Measurements from ENCODE around the gene LONRF3. TPM values are rescaled to one million over a fixed set of nuclear protein-coding genes. Genes with fewer than 3 reads are reported as not detected.

Gene LONRF3
- total RNA-seq, 1 donor = 1.5 TPM

DNA sequence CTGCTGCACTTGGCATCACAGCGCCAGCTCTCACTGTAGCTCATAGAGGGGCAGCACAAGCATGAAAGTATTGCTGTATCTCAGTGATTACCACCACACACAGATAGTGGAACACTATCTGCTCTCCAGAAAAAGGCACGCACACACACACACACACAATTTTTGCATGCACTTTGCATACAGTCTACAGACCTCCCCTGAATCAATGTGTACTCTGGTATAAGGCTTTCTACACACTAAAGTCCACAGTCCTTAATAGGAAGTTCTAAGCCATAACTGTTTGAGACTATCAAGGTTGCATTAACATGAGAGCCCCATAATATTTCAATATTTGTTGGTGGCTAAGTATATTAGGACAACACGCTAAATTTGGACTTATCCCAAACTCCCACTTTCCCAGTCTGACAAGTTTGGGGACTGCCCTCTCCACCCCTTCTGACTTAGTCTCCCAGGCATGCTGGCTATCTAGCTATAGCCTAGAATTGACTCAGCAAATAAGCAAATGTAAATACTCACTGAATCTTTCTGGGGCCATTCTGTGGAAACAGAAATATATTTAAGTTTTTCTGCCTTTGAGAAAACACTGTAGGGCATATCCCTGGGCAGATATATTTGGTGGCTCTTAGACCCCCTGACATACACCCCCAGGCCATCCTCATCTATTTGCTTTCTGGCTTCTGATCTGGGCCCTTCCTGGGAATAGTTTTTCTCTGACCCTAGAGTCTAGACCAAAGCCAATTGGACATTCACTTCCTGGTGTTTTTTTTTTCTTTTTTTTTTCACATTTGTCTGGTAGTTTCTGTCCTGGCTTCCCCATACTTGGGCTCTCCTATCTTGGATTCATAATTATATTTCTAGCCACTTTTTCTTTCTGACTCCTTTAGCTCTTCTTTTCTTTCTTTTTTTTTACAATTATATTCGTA, 62.0 kb downstream of the LONRF3 start:
- TF ChIP-seq, protein P1, sequence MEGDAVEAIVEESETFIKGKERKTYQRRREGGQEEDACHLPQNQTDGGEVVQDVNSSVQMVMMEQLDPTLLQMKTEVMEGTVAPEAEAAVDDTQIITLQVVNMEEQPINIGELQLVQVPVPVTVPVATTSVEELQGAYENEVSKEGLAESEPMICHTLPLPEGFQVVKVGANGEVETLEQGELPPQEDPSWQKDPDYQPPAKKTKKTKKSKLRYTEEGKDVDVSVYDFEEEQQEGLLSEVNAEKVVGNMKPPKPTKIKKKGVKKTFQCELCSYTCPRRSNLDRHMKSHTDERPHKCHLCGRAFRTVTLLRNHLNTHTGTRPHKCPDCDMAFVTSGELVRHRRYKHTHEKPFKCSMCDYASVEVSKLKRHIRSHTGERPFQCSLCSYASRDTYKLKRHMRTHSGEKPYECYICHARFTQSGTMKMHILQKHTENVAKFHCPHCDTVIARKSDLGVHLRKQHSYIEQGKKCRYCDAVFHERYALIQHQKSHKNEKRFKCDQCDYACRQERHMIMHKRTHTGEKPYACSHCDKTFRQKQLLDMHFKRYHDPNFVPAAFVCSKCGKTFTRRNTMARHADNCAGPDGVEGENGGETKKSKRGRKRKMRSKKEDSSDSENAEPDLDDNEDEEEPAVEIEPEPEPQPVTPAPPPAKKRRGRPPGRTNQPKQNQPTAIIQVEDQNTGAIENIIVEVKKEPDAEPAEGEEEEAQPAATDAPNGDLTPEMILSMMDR (IDR thresholded peaks at IDR 0.05; ENCODE audit: insufficient read depth, low read length) = no peak
- H3K4me3 ChIP-seq (ENCODE audit: low read depth, low read length) = no peak overlapping the region
- no peak for DNase-seq (ENCODE audit: low read depth)

DNA sequence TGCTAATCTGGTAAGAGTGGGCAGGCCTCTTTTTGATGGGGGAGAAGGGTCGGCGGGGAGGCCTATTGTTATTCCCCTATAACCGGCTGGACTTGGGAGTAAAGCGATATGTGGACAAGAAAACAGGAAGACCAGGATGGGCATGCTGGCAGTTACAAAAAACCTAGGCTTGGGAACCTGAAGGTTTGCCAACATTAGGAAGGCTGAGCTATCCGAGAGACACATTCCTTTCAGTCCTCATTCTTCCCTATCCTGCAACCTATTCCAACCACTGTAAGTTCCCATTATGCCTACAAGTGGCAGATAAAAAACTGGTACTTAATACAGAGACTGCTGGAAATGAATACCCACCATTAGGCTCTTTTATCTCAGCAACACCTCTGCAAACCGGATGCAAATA, 66.0 kb downstream of the LONRF3 start:
- TF ChIP-seq, protein P1 (IDR thresholded peaks at IDR 0.05; ENCODE audit: insufficient read depth, low read length) = no peak
- DNase-seq (ENCODE audit: low read depth) = no peak

DNA sequence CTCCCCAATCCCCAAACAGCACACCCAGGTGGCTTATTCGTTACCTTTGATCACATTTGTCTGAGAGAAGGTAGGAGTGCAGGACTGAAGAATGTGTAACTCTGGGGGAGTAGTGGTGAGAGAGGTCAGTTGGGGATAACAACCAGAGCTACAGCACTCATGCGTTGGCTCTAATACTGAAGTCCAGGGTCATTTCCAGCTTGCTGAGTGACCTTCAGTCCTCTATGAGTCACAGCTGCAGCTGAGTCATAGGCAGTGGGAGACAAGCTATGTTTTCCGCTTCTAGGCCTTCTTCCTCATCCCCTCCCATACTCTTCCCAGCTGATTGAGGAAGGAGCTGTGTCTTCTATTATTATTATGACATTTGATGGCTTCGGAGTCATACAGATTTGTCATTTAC, 66.8 kb downstream of the LONRF3 start:
- peak; percentile 80 for DNase-seq (ENCODE audit: low read depth)
- TF ChIP-seq, protein P1 (IDR thresholded peaks at IDR 0.05; ENCODE audit: insufficient read depth, low read length) = no peak
- H3K4me3 ChIP-seq (ENCODE audit: low read depth, low read length) = no peak overlapping the region

More for the DNA sequence above, 66.0 kb downstream of the LONRF3 start:
- no peak overlapping the region for H3K4me3 ChIP-seq (ENCODE audit: low read depth, low read length)

DNA sequence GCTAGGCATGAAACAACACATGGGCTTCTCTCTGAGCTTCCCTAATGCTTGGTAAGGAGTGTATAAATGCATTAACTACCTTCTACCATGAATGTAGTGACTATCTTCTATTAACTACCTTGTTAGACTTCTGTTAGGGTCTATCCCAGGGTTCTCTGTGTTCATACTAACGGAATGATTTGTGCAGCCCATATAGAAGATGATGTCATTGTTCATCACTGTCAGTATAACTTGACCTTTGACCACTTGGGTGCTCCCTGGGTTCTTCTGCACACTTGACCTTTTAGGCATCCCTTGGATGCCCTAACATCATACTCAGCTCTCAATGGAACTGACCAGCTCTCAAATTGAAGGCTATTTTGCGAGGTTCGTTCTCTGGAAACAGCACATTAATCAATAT, 67.6 kb downstream of the LONRF3 start:
- TF ChIP-seq, protein P1 (IDR thresholded peaks at IDR 0.05; ENCODE audit: insufficient read depth, low read length) = no peak
- no peak overlapping the region for H3K4me3 ChIP-seq (ENCODE audit: low read depth, low read length)

DNA sequence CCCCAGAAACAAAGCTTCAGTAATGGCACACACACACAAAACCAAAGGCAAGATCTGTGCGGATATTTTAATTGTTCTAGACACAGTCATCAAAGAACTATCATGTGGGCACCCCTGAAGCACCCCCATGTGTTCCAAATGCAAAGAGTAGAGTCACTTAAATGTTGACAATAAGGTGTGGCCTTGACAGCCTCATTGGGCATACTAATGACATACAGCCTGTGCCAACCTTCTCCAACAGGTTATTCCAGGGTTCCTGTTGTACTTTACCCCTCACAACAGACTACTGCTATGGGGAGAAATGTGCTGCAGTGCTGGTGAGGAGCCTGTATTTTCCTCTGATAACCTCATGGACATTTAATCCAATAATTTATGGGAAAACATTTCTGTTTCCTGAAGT, 68.6 kb downstream of the LONRF3 start:
- TF ChIP-seq, protein P1 (IDR thresholded peaks at IDR 0.05; ENCODE audit: insufficient read depth, low read length) = no peak
- DNase-seq (ENCODE audit: low read depth) = no peak
- H3K4me3 ChIP-seq (ENCODE audit: low read depth, low read length) = no peak overlapping the region

More for the DNA sequence above, 67.6 kb downstream of the LONRF3 start:
- no peak for DNase-seq (ENCODE audit: low read depth)

DNA sequence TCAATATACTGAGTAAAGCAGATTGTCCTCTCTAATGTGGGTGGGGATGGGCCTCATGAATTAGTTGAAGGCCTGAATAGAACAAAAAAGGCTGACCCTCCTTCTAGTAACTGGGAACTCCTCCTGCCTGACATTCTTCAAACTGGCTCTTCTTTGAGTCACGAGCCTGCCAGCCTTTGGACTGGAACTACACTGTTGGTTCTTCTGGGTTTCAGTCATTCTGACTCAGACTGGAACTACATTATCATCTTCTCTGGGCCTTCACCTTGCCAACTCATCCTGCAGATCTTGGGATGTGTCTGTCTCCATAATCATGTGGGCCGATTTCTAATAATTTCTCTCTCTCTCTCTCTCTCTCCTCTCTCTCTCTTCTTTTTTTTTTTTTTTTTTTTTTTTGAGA, 71.5 kb downstream of the LONRF3 start:
- TF ChIP-seq, protein P1 (IDR thresholded peaks at IDR 0.05; ENCODE audit: insufficient read depth, low read length) = no peak
- DNase-seq (ENCODE audit: low read depth) = no peak
- no peak overlapping the region for H3K4me3 ChIP-seq (ENCODE audit: low read depth, low read length)
